H9 (cell line): ENCODE results near the gene GAREM2. TPM values are rescaled to one million over a fixed set of nuclear protein-coding genes. Genes with fewer than 3 reads are reported as not detected.

Experiments used
- DNase-seq: peaks from one replicate; pipeline ENCODE4 v3.0.0-alpha.2; 2017
- H2AFZ ChIP-seq: one replicate; pipeline ENCODE4 v1.6.1; 2013; ENCODE audit warnings: mild to moderate bottlenecking, low read length, control low read depth, moderate library complexity
- H2AK5ac ChIP-seq: 2 replicates; pipeline ENCODE4 v1.6.1; 2013; ENCODE audit warnings: low read length, control low read depth, mixed read lengths; ENCODE audit not compliant: insufficient read length
- H2BK120ac ChIP-seq: one replicate; pipeline ENCODE4 v1.6.1; 2013; ENCODE audit warnings: low read depth, mild to moderate bottlenecking, low read length, control low read depth, inconsistent platforms; ENCODE audit not compliant: poor library complexity, severe bottlenecking
- H2BK12ac ChIP-seq: 2 replicates; pipeline ENCODE4 v1.6.1; 2013; ENCODE audit warnings: low read length, control low read depth, mixed read lengths, low read depth; ENCODE audit not compliant: insufficient read length
- H2BK15ac ChIP-seq: 2 replicates; pipeline ENCODE4 v1.6.1; 2013; ENCODE audit warnings: low read depth, low read length, control low read depth
- H2BK20ac ChIP-seq: one replicate; pipeline ENCODE4 v1.6.1; 2013; ENCODE audit warnings: low read depth, mild to moderate bottlenecking, low read length, control low read depth, inconsistent platforms; ENCODE audit not compliant: poor library complexity, severe bottlenecking
- H2BK5ac ChIP-seq: 2 replicates; pipeline ENCODE4 v1.6.1; 2013; ENCODE audit warnings: low read length, control low read depth, mixed read lengths; ENCODE audit not compliant: insufficient read length
- H3K14ac ChIP-seq: 2 replicates; pipeline ENCODE4 v1.6.1; 2013; ENCODE audit warnings: low read length, control low read depth; ENCODE audit not compliant: insufficient read depth
- H3K18ac ChIP-seq: 2 replicates; pipeline ENCODE4 v1.6.1; 2013; ENCODE audit warnings: low read depth, mild to moderate bottlenecking, mixed read lengths, low read length, control low read depth; ENCODE audit not compliant: insufficient read length
- H3K23ac ChIP-seq: 2 replicates; pipeline ENCODE4 v1.6.1; 2013; ENCODE audit warnings: low read length, control low read depth, mixed read lengths, low read depth; ENCODE audit not compliant: insufficient read length
- H3K23me2 ChIP-seq: 2 replicates; pipeline ENCODE4 v1.6.1; 2013; ENCODE audit warnings: low read depth, mild to moderate bottlenecking, mixed read lengths, low read length, control low read depth; ENCODE audit not compliant: insufficient read length, poor library complexity, severe bottlenecking
- H3K27ac ChIP-seq: 2 replicates; pipeline ENCODE4 v1.5.1; 2013; ENCODE audit warnings: low read length, control low read depth, mixed read lengths, low read depth; ENCODE audit not compliant: insufficient read length
- H3K27me3 ChIP-seq: 2 replicates; pipeline ENCODE4 v1.6.1; 2013; ENCODE audit warnings: low read length, control low read depth, inconsistent platforms; ENCODE audit not compliant: insufficient read depth
- H3K4ac ChIP-seq: 2 replicates; pipeline ENCODE4 v1.6.1; 2013; ENCODE audit warnings: low read depth, mild to moderate bottlenecking, control low read depth, inconsistent platforms, low read length, moderate library complexity
- H3K4me1 ChIP-seq: 2 replicates; pipeline ENCODE4 v1.6.1; 2013; ENCODE audit warnings: low read length, control low read depth, inconsistent platforms; ENCODE audit not compliant: insufficient read depth
- H3K4me2 ChIP-seq: 2 replicates; pipeline ENCODE4 v1.6.1; 2013; ENCODE audit warnings: low read length, control low read depth, mixed read lengths; ENCODE audit not compliant: insufficient read length, insufficient read depth
- H3K56ac ChIP-seq: 2 replicates; pipeline ENCODE4 v1.6.1; 2013; ENCODE audit warnings: low read depth, mild to moderate bottlenecking, mixed read lengths, low read length, control low read depth; ENCODE audit not compliant: insufficient read length
- H3K79me1 ChIP-seq: 2 replicates; pipeline ENCODE4 v1.6.1; 2013; ENCODE audit warnings: low read depth, mild to moderate bottlenecking, moderate library complexity, low read length, control low read depth, inconsistent platforms; ENCODE audit not compliant: insufficient read depth, poor library complexity, severe bottlenecking
- H3K79me2 ChIP-seq: 2 replicates; pipeline ENCODE4 v1.6.1; 2013; ENCODE audit warnings: low read length, control low read depth, inconsistent platforms; ENCODE audit not compliant: insufficient read depth
- H3K9ac ChIP-seq: 2 replicates; pipeline ENCODE4 v1.6.1; 2013; ENCODE audit warnings: low read length, control low read depth, mixed read lengths; ENCODE audit not compliant: insufficient read length; ENCODE audit errors: extremely low read depth
- H3K9me3 ChIP-seq: one replicate; pipeline ENCODE4 v1.6.1; 2013; ENCODE audit warnings: low read depth, low read length, inconsistent platforms; ENCODE audit not compliant: control insufficient read depth
- H3T11ph ChIP-seq: one replicate; pipeline ENCODE4 v1.6.1; 2013; ENCODE audit warnings: mild to moderate bottlenecking, low read length, control low read depth, inconsistent platforms
- H4K20me1 ChIP-seq: one replicate; pipeline ENCODE4 v1.6.1; 2013; ENCODE audit not compliant: control insufficient read depth, insufficient read length, insufficient read depth
- H4K5ac ChIP-seq: 2 replicates; pipeline ENCODE4 v1.6.1; 2013; ENCODE audit warnings: low read depth, mild to moderate bottlenecking, mixed read lengths, low read length, control low read depth; ENCODE audit not compliant: insufficient read length
- H4K8ac ChIP-seq: replicated peaks from 2 replicates; pipeline ENCODE4 v1.6.1; 2013; ENCODE audit warnings: low read length, control low read depth, mixed read lengths, low read depth; ENCODE audit not compliant: insufficient read length
- H4K91ac ChIP-seq: 2 replicates; pipeline ENCODE4 v1.6.1; 2013; ENCODE audit warnings: low read depth, mild to moderate bottlenecking, moderate library complexity, mixed read lengths, low read length, control low read depth; ENCODE audit not compliant: insufficient read length
- H3K27ac Mint-ChIP-seq, 3 experiments: 2 replicates in 2 of 3; 3 replicates in 1 of 3; pipeline ENCODE4 v1.8.0; 2020 to 2021; ENCODE audit warnings: mixed read lengths in 3 of 3, mild to moderate bottlenecking in 1 of 3, moderate library complexity in 1 of 3
- H3K27me3 Mint-ChIP-seq: 2 replicates; pipeline ENCODE4 v1.8.0; 2021; ENCODE audit warnings: low read depth, mild to moderate bottlenecking, moderate library complexity, mixed read lengths
- H3K36me3 Mint-ChIP-seq, 3 experiments: 2 replicates in 2 of 3; 3 replicates in 1 of 3; pipeline ENCODE4 v1.8.0; 2020 to 2021; ENCODE audit warnings: low read depth in 3 of 3, mixed read lengths in 3 of 3; ENCODE audit not compliant: insufficient read depth in 1 of 3
- H3K4me1 Mint-ChIP-seq, 2 experiments: 2 replicates each; pipeline ENCODE4 v1.8.0; 2020; ENCODE audit warnings: mixed read lengths in 2 of 2
- H3K4me3 Mint-ChIP-seq, 2 experiments: 2 replicates in 1 of 2; 3 replicates in 1 of 2; pipeline ENCODE4 v1.8.0; 2020 to 2021; ENCODE audit warnings: mild to moderate bottlenecking in 2 of 2, mixed read lengths in 2 of 2, moderate library complexity in 1 of 2
- H3K9me3 Mint-ChIP-seq, 2 experiments: 2 replicates in 1 of 2; 3 replicates in 1 of 2; pipeline ENCODE4 v1.8.0; 2020; ENCODE audit warnings: mild to moderate bottlenecking in 2 of 2, mixed read lengths in 2 of 2, moderate library complexity in 1 of 2
- WGBS: extraction: QIAGEN DNeasy Blood & Tissue Kit; methylation state at CpG from one replicate; pipeline ENCODE4 v1.1.7; 2013; ENCODE audit warnings: missing lambda C conversion rate, low lambda C conversion rate, mixed read lengths; ENCODE audit not compliant: insufficient read length; ENCODE audit errors: extremely low coverage; 5-methylcytosine and 5-hydroxymethylcytosine counted together
- total RNA-seq: library from RNA; stranded (reverse); gene quantifications from 2 replicates; pipeline ENCODE4 v1.2.1, GENCODE V29; 2021
- TF ChIP-seq, protein P1 (sequence below): fragments of 200-600 bp; sonication (generic); conservative IDR thresholded peaks from 3 replicates; pipeline ENCODE4 v1.8.0; 2021; ENCODE audit warnings: antibody characterized with exemption, mild to moderate bottlenecking

GAREM2 gene
- total RNA-seq, 1 experiment from 2014 or later = 14.4 TPM

DNA sequence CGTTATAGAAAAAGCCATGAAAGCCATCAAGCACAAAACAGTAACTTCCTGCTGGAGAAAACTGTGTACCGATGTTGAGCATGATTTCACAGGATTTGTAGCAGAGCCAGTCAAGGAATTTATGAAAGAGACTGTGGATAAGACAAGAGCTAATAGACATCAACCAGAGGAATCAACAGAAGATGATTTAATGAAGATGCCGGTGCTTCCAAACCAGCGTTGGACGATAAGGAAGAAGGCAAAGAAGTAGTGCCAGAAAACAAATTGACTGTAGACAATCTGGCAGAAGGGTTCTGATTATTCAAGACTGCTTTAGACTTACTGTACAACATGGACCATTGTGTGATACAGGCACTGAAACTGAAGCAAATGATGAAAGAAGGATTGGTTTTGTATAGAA is 49.5 kb upstream of the GAREM2 start:
- H4K20me1 ChIP-seq = no peaks in the 10 kb centered on the region
- H3K4me3 Mint-ChIP-seq = no peak overlapping the region
- WGBS = no CpG with 5 or more reads among the region's 5 CpGs

More for the DNA sequence above, 49.5 kb upstream of the GAREM2 start:
- Histone ChIP-seq H3K23ac (no peak overlapping the region), H3K4ac (no peak overlapping the region), H3K56ac (no peak overlapping the region), H3K4me2 (no peak overlapping the region), H2AK5ac (no peak overlapping the region), H3K79me1 (peaks cover 6% of the 10 kb centered on the region), H3K27me3 (no peaks in the 10 kb centered on the region), H4K8ac (no peak overlapping the region), H4K91ac (no peak overlapping the region), H4K5ac (no peak overlapping the region), H2BK12ac (no peak overlapping the region), H3K14ac (no peak overlapping the region), H2BK120ac (no peak overlapping the region), H3K9me3 (no peaks in the 10 kb centered on the region), H3K79me2 (no peaks in the 10 kb centered on the region; the same call in 1 of the 2 replicates), H3K9ac (no peak overlapping the region), H2BK15ac (no peak overlapping the region), H3T11ph (no peak overlapping the region), H3K4me1 (no peaks in the 10 kb centered on the region), H3K18ac (no peak overlapping the region), H3K23me2 (no peaks in the 10 kb centered on the region), H2BK5ac (no peak overlapping the region), H3K27ac (no peak overlapping the region), H2BK20ac (no peak overlapping the region), H2AFZ (no peak overlapping the region)
- Mint-ChIP-seq H3K27me3 (no peaks in the 10 kb centered on the region), H3K9me3 (no peaks in the 10 kb centered on the region), H3K36me3 (peaks cover 1 to 17% (median 16%) of the 10 kb centered on the region in 3 experiments; a peak in 6 of 7 replicates), H3K4me1 (peaks cover 9 to 18% of the 10 kb centered on the region in 2 experiments), H3K27ac (peak overlapping the region in 1 of 3 experiments; percentile 49; a peak in 2 of 7 replicates)
- DNase-seq = no peak
- TF ChIP-seq, protein P1, sequence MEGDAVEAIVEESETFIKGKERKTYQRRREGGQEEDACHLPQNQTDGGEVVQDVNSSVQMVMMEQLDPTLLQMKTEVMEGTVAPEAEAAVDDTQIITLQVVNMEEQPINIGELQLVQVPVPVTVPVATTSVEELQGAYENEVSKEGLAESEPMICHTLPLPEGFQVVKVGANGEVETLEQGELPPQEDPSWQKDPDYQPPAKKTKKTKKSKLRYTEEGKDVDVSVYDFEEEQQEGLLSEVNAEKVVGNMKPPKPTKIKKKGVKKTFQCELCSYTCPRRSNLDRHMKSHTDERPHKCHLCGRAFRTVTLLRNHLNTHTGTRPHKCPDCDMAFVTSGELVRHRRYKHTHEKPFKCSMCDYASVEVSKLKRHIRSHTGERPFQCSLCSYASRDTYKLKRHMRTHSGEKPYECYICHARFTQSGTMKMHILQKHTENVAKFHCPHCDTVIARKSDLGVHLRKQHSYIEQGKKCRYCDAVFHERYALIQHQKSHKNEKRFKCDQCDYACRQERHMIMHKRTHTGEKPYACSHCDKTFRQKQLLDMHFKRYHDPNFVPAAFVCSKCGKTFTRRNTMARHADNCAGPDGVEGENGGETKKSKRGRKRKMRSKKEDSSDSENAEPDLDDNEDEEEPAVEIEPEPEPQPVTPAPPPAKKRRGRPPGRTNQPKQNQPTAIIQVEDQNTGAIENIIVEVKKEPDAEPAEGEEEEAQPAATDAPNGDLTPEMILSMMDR = no peak
